Breast epithelium (tissue), 3 donors: Measurements from ENCODE around the gene ADGRL3.

Experiments
- CTCF ChIP-seq, 3 donors: fragments of 450-650 bp; IDR thresholded peaks; one replicate each; pipeline ENCODE4 v1.5.1; 2016 to 2017; ENCODE audit warnings: antibody characterized with exemption in 3 of 3, mild to moderate bottlenecking in 3 of 3, moderate library complexity in 3 of 3
- POLR2A ChIP-seq: fragments of 450-650 bp; IDR thresholded peaks from one replicate; pipeline ENCODE4 v1.6.1; 2016; ENCODE audit warnings: antibody characterized with exemption, mild to moderate bottlenecking, moderate library complexity
- POLR2AphosphoS5 ChIP-seq, 3 donors: sonication (generic); formaldehyde crosslinking; IDR thresholded peaks; one replicate each; pipeline ENCODE4 v1.6.1; 2017; ENCODE audit warnings: antibody characterized with exemption in 3 of 3

- no peak for TF ChIP-seq CTCF (IDR thresholded peaks at IDR 0.05)
- no peak for TF ChIP-seq POLR2AphosphoS5 (IDR thresholded peaks at IDR 0.05)
- TF ChIP-seq POLR2A = no peak
These were observed 637.9 kb downstream of the ADGRL3 start for GRCh38 chr4:61838072-61838471.
